Measurements from ENCODE around the gene CDC42BPG. TPM values are rescaled to one million over a fixed set of nuclear protein-coding genes. Genes with fewer than 3 reads are reported as not detected.

Gene CDC42BPG
- polyA plus RNA-seq, 1 donor from 2014 or later = not detected

- TF ChIP-seq MXI1 (conservative IDR thresholded peaks at IDR 0.05; ENCODE audit: poor library complexity, severe bottlenecking) = no peak
- Histone ChIP-seq H3K27ac (ENCODE audit: low read length) (no peak overlapping the region), H3K9me2 (ENCODE audit: insufficient read depth, low read length) (no peaks in the 10 kb centered on the region)
Observed at GRCh38 chr11:64839887-64840782, 4.3 kb downstream of the CDC42BPG start.

GRCh38 chr11:64839335-64839734 is 5.1 kb downstream of the CDC42BPG start:
- H3K9ac ChIP-seq (ENCODE audit: low read length) = no peak overlapping the region
- no peaks in the 10 kb centered on the region for H3K9me2 ChIP-seq (ENCODE audit: insufficient read depth, low read length)
- H2AFZ ChIP-seq (ENCODE audit: low read depth, low read length) = no peak overlapping the region
- H3K36me3 ChIP-seq (ENCODE audit: insufficient read depth, low read length) = no peaks in the 10 kb centered on the region
- peaks cover 11% of the 10 kb centered on the region for H3K27me3 ChIP-seq (ENCODE audit: insufficient read depth, low read depth, low read length)
- H4K20me1 ChIP-seq (ENCODE audit: insufficient read depth) = no peaks in the 10 kb centered on the region
- no peak for TF ChIP-seq REST (IDR thresholded peaks at IDR 0.05; ENCODE audit: borderline replicate concordance)
- TF ChIP-seq TAF1 (IDR thresholded peaks at IDR 0.05; ENCODE audit: low read depth) = no peak
- TF ChIP-seq POLR2AphosphoS5 (IDR thresholded peaks at IDR 0.05) = no peak
- TF ChIP-seq RAD21 (conservative IDR thresholded peaks at IDR 0.05) = no peak
- no peak for TF ChIP-seq CTCF (IDR thresholded peaks at IDR 0.05; ENCODE audit: poor library complexity, severe bottlenecking)
- H3K9me3 ChIP-seq (ENCODE audit: low read length) = no peaks in the 10 kb centered on the region
- H3K27ac ChIP-seq (ENCODE audit: low read length) = no peak overlapping the region
- no peaks in the 10 kb centered on the region for H3F3A ChIP-seq (ENCODE audit: insufficient read depth, low read length, poor library complexity, severe bottlenecking)
- H3K79me2 ChIP-seq (replicated peaks; ENCODE audit: insufficient read depth, low read length) = no peaks in the 10 kb centered on the region
- no peak overlapping the region for H3K4me2 ChIP-seq (ENCODE audit: low read length)
- no peak overlapping the region for H3K4me3 ChIP-seq (ENCODE audit: low read length)

More at GRCh38 chr11:64839887-64840782, 4.3 kb downstream of the CDC42BPG start:
- H3K9me3 ChIP-seq (ENCODE audit: low read length) = no peaks in the 10 kb centered on the region
- peaks cover 18% of the 10 kb centered on the region for H3K27me3 ChIP-seq (ENCODE audit: insufficient read depth, low read depth, low read length)
- no peaks in the 10 kb centered on the region for H3F3A ChIP-seq (ENCODE audit: insufficient read depth, low read length, poor library complexity, severe bottlenecking)
- no peak overlapping the region for H3K9ac ChIP-seq (ENCODE audit: low read length)
- no peaks in the 10 kb centered on the region for H4K20me1 ChIP-seq (ENCODE audit: insufficient read depth)
- H3K79me2 ChIP-seq (replicated peaks; ENCODE audit: insufficient read depth, low read length) = no peaks in the 10 kb centered on the region
- H3K4me3 ChIP-seq (ENCODE audit: low read length) = no peak overlapping the region
- H3K4me2 ChIP-seq (ENCODE audit: low read length) = no peak overlapping the region
- no peak overlapping the region for H2AFZ ChIP-seq (ENCODE audit: low read depth, low read length)
- H3K36me3 ChIP-seq (ENCODE audit: insufficient read depth, low read length) = no peaks in the 10 kb centered on the region

- H3K9me3 ChIP-seq (ENCODE audit: low read length) = no peaks in the 10 kb centered on the region
- H3K79me2 ChIP-seq (replicated peaks; ENCODE audit: insufficient read depth, low read length) = no peaks in the 10 kb centered on the region
- no peaks in the 10 kb centered on the region for H3K9me2 ChIP-seq (ENCODE audit: insufficient read depth, low read length)
- no peak overlapping the region for H3K9ac ChIP-seq (ENCODE audit: low read length)
- no peaks in the 10 kb centered on the region for H3K36me3 ChIP-seq (ENCODE audit: insufficient read depth, low read length)
- no peak overlapping the region for H2AFZ ChIP-seq (ENCODE audit: low read depth, low read length)
- H3K27me3 ChIP-seq (ENCODE audit: insufficient read depth, low read depth, low read length) = peaks cover 6% of the 10 kb centered on the region
- H3F3A ChIP-seq (ENCODE audit: insufficient read depth, low read length, poor library complexity, severe bottlenecking) = no peaks in the 10 kb centered on the region
- H4K20me1 ChIP-seq (ENCODE audit: insufficient read depth) = no peaks in the 10 kb centered on the region
- H3K4me2 ChIP-seq (ENCODE audit: low read length) = no peak overlapping the region
- no peak overlapping the region for H3K4me3 ChIP-seq (ENCODE audit: low read length)
- H3K27ac ChIP-seq (ENCODE audit: low read length) = no peak overlapping the region
- TF ChIP-seq MXI1 (conservative IDR thresholded peaks at IDR 0.05; ENCODE audit: poor library complexity, severe bottlenecking) (no peak), RAD21 (conservative IDR thresholded peaks at IDR 0.05) (no peak), POLR2AphosphoS5 (IDR thresholded peaks at IDR 0.05) (no peak), TAF1 (IDR thresholded peaks at IDR 0.05; ENCODE audit: low read depth) (no peak), CTCF (IDR thresholded peaks at IDR 0.05; ENCODE audit: poor library complexity, severe bottlenecking) (no peak), REST (IDR thresholded peaks at IDR 0.05; ENCODE audit: borderline replicate concordance) (no peak), SMC3 (conservative IDR thresholded peaks at IDR 0.05; ENCODE audit: poor library complexity) (no peak)
Observed at GRCh38 chr11:64838600-64839334, 5.7 kb downstream of the CDC42BPG start.
